ENCODE results near the gene GPR183. TPM values are rescaled to one million over a fixed set of nuclear protein-coding genes. Genes with fewer than 3 reads are reported as not detected.

GPR183 gene
- total RNA-seq, 1 donor from 2014 or later: not detected

DNA sequence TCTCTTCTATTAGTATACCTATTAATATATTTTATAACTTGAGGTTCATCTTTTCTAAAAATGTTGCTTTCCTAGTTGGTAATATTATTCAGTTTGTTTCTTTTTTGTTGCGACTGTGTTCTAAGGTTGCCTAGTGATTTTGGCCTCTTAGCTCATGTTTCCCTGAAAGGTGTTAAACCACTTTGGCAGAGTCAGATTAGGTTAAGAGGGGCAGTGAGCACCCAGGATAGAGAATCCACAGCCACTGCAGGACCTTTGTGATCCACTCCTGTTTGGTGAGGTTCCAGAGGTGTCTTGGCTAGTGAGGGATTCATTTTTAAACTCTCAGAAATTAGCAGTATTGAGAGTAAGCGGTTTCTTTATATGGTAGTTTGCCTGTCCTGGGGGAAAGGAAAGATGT, 34.1 kb downstream of the GPR183 start:
- H3K4me1 Mint-ChIP-seq: no peaks in the 10 kb centered on the region
- no peak for DNase-seq (ENCODE audit: low read depth, low spot score)
- peaks cover 9% of the 10 kb centered on the region for H3K36me3 Mint-ChIP-seq (ENCODE audit: low read depth)
- H3K27ac Mint-ChIP-seq (ENCODE audit: unreplicated experiment): no peak overlapping the region
- H3K4me3 Mint-ChIP-seq: no peak overlapping the region
- TF ChIP-seq, protein P1, sequence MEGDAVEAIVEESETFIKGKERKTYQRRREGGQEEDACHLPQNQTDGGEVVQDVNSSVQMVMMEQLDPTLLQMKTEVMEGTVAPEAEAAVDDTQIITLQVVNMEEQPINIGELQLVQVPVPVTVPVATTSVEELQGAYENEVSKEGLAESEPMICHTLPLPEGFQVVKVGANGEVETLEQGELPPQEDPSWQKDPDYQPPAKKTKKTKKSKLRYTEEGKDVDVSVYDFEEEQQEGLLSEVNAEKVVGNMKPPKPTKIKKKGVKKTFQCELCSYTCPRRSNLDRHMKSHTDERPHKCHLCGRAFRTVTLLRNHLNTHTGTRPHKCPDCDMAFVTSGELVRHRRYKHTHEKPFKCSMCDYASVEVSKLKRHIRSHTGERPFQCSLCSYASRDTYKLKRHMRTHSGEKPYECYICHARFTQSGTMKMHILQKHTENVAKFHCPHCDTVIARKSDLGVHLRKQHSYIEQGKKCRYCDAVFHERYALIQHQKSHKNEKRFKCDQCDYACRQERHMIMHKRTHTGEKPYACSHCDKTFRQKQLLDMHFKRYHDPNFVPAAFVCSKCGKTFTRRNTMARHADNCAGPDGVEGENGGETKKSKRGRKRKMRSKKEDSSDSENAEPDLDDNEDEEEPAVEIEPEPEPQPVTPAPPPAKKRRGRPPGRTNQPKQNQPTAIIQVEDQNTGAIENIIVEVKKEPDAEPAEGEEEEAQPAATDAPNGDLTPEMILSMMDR (conservative IDR thresholded peaks at IDR 0.05): no peak
- peaks cover 3% of the 10 kb centered on the region for H3K9me3 Mint-ChIP-seq
- H3K27me3 Mint-ChIP-seq (ENCODE audit: low read depth): no peaks in the 10 kb centered on the region

DNA sequence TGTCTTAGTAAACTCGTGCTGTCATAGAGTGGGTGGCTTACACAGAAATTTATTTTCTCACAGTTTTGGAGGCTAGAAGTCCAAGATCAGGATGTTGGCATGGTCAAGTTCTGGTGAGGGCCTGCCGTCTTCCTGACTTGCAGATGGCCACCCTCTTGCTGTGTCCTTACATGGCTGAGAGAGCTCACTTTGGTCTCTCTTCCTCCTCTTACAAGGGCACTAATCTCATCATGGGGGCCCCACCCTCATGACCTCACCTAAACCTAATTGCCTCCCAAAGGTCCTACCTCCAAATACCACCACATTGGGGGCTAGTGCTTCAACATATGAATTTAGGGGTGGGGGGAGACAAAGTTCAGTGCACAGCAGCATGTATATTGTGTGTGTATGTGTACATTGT, 34.7 kb downstream of the GPR183 start:
- Mint-ChIP-seq H3K27ac (ENCODE audit: unreplicated experiment) (no peak overlapping the region), H3K4me3 (no peak overlapping the region), H3K36me3 (ENCODE audit: low read depth) (peaks cover 9% of the 10 kb centered on the region), H3K9me3 (peaks cover 3% of the 10 kb centered on the region), H3K27me3 (ENCODE audit: low read depth) (no peaks in the 10 kb centered on the region), H3K4me1 (no peaks in the 10 kb centered on the region)
- DNase-seq (ENCODE audit: low read depth, low spot score): no peak
- TF ChIP-seq, protein P1 (conservative IDR thresholded peaks at IDR 0.05): no peak

DNA sequence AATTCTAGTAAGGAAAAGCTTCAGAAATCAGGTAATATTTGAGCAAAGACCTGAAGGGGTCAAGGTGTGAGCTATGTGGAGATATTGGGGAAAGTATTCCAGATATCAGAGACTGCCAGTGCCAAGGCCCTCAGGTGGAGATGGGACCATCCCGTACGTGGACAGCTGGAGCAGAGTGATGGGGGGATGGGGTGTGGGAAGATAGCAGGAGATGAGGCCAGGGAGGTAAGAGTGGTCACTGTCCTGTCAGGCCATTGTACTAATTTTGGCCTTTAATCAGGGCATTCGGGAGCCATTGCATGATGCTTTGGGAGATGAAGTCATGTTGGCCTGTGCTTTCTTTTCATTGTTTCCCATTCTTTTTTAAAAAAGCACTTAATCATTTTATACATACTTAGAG, 36.0 kb downstream of the GPR183 start:
- no peaks in the 10 kb centered on the region for H3K4me1 Mint-ChIP-seq
- TF ChIP-seq, protein P1 (conservative IDR thresholded peaks at IDR 0.05): no peak
- no peak overlapping the region for H3K4me3 Mint-ChIP-seq
- no peak overlapping the region for H3K27ac Mint-ChIP-seq (ENCODE audit: unreplicated experiment)
- H3K27me3 Mint-ChIP-seq (ENCODE audit: low read depth): no peaks in the 10 kb centered on the region
- peaks cover 3% of the 10 kb centered on the region for H3K9me3 Mint-ChIP-seq
- H3K36me3 Mint-ChIP-seq (ENCODE audit: low read depth): peaks cover 9% of the 10 kb centered on the region
- DNase-seq (ENCODE audit: low read depth, low spot score): no peak

DNA sequence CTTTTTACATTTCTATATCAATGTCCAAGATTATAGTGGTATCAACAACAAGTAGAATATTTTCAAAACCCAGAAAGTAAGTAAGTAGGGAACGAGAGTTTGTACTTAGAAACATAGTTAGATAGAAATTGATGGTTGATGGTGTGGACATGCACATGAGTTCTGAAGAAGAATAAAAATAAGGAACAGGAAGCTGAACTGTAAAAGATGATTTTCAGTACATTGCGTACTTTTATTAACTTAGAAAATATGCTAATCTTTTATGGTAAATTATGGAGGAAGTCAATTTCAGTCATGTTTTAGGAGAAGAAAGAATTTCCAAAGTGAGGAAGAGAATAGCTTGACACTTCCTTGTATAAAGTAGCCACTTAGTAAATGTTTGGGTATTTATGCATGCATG, 36.7 kb downstream of the GPR183 start:
- H3K9me3 Mint-ChIP-seq: peaks cover 3% of the 10 kb centered on the region

DNA sequence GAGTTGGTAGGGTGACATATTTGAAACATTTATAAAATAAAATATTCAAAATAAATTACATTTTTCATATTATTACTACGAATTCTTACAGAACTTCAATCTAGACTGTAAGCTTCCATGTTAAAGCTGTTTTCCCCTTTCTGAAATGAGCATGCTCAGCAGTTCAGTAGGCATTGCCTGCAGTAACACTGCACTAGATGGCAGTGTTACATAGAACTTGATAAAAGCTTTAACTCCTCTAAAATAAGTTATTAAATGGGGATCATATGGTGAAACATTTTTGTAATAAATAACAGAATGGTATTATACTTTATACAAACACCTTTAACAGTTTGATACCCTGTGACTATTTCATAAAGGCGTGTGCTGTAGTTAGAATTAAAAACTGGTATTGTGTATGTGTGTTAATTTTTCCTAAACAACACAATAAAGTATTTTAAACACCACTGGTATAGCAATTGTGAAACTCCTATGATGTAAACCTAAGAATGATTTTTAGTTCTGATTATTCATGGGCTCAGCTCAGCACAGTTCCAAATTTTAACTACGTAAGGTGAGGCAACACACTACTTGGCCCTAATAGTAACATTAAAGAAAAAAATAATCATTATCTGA, 37.5 kb downstream of the GPR183 start:
- Mint-ChIP-seq H3K27ac (ENCODE audit: unreplicated experiment) (no peak overlapping the region), H3K27me3 (ENCODE audit: low read depth) (no peaks in the 10 kb centered on the region), H3K4me1 (peaks cover 4% of the 10 kb centered on the region), H3K36me3 (ENCODE audit: low read depth) (peaks cover 6% of the 10 kb centered on the region), H3K9me3 (peaks cover 3% of the 10 kb centered on the region), H3K4me3 (no peak overlapping the region)
- no peak for DNase-seq (ENCODE audit: low read depth, low spot score)
- TF ChIP-seq, protein P1 (conservative IDR thresholded peaks at IDR 0.05): peak; percentile 73

More for the DNA sequence above, 36.7 kb downstream of the GPR183 start:
- Mint-ChIP-seq H3K4me1 (peaks cover 4% of the 10 kb centered on the region), H3K27me3 (ENCODE audit: low read depth) (no peaks in the 10 kb centered on the region), H3K36me3 (ENCODE audit: low read depth) (peaks cover 8% of the 10 kb centered on the region), H3K27ac (ENCODE audit: unreplicated experiment) (no peak overlapping the region), H3K4me3 (no peak overlapping the region)
- DNase-seq (ENCODE audit: low read depth, low spot score): no peak
- TF ChIP-seq, protein P1 (conservative IDR thresholded peaks at IDR 0.05): no peak
